Upper lobe of right lung (tissue), 1 donor: ENCODE results near the gene CES5A. TPM values are rescaled to one million over a fixed set of nuclear protein-coding genes. Genes with fewer than 3 reads are reported as not detected.
"Not testable (repeated sequence)": the region's sequence is repeated elsewhere in the genome, so short reads cannot be mapped to it uniquely, and the experiment has no call there.

Experiments
- ATAC-seq: fragments of 200-7000 bp; cut with Tn5 transposase; one replicate; pipeline ENCODE4 v1.9.1; 2020; ENCODE audit warnings: mild to moderate bottlenecking, moderate library complexity
- DNase-seq: peaks from one replicate; pipeline ENCODE4 v3.0.0-alpha.2; 2020
- H3K27ac ChIP-seq: fragments of 200-600 bp; one replicate; pipeline ENCODE4 v1.8.0; 2022
- H3K27me3 ChIP-seq: fragments of 200-600 bp; one replicate; pipeline ENCODE4 v1.8.0; 2022; ENCODE audit warnings: mild to moderate bottlenecking
- H3K36me3 ChIP-seq: fragments of 200-600 bp; one replicate; pipeline ENCODE4 v1.8.0; 2022
- H3K4me1 ChIP-seq: fragments of 200-600 bp; one replicate; pipeline ENCODE4 v1.8.0; 2022
- H3K4me3 ChIP-seq: fragments of 200-600 bp; one replicate; pipeline ENCODE4 v1.8.0; 2022; ENCODE audit warnings: mild to moderate bottlenecking
- H3K9me3 ChIP-seq: fragments of 200-600 bp; one replicate; pipeline ENCODE4 v1.8.0; 2022
- intact Hi-C: fragments of 100-400 bp; cut with DNase I; formaldehyde crosslinking; loops from one replicate; pipeline ENCODE4 v1.11.0; 2022
- total RNA-seq: library from RNA; stranded (reverse); fragmentation: NEBNext Ultra II Directional; extraction: Animal tissue kit (Norgen Biotek cat#: 25700); gene quantifications from one replicate; pipeline ENCODE4 v1.2.1, GENCODE V29; 2021
- TF ChIP-seq, protein P1 (sequence below): fragments of 200-600 bp; IDR thresholded peaks from one replicate; pipeline ENCODE4 v1.8.0; 2022; ENCODE audit warnings: antibody characterized with exemption
- donor health status: DM: no; HTN: yes; CAD: no; lungs with severe emphysema.

Gene CES5A
- total RNA-seq, 1 donor from 2014 or later = not detected

DNA sequence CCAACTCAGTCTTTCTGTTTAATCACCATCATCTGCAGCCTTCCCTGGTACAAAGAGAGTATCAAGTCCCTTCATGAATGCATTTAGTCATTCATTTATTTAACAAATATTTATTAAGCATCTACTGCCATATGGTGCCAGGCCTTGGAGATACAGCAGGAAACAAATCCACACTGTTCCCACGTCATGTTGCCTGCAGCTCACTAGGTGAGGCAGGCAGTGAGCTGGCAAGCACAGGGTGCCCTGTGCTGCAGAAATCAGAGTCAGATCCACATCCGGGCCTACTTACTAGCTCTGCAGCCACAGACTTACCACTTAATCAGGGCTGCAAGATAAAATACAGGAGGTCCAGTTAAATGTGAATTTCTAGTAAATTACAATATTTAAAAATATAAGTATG lies 38.5 kb upstream of the CES5A start:
- Histone ChIP-seq H3K36me3 (no peaks in the 10 kb centered on the region), H3K4me3 (no peak overlapping the region), H3K9me3 (no peaks in the 10 kb centered on the region), H3K27me3 (no peaks in the 10 kb centered on the region), H3K27ac (no peak overlapping the region), H3K4me1 (no peaks in the 10 kb centered on the region)
- TF ChIP-seq, protein P1, sequence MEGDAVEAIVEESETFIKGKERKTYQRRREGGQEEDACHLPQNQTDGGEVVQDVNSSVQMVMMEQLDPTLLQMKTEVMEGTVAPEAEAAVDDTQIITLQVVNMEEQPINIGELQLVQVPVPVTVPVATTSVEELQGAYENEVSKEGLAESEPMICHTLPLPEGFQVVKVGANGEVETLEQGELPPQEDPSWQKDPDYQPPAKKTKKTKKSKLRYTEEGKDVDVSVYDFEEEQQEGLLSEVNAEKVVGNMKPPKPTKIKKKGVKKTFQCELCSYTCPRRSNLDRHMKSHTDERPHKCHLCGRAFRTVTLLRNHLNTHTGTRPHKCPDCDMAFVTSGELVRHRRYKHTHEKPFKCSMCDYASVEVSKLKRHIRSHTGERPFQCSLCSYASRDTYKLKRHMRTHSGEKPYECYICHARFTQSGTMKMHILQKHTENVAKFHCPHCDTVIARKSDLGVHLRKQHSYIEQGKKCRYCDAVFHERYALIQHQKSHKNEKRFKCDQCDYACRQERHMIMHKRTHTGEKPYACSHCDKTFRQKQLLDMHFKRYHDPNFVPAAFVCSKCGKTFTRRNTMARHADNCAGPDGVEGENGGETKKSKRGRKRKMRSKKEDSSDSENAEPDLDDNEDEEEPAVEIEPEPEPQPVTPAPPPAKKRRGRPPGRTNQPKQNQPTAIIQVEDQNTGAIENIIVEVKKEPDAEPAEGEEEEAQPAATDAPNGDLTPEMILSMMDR = no peak
- no peak for ATAC-seq
- no peak for DNase-seq
- intact Hi-C loops = no loop called here

DNA sequence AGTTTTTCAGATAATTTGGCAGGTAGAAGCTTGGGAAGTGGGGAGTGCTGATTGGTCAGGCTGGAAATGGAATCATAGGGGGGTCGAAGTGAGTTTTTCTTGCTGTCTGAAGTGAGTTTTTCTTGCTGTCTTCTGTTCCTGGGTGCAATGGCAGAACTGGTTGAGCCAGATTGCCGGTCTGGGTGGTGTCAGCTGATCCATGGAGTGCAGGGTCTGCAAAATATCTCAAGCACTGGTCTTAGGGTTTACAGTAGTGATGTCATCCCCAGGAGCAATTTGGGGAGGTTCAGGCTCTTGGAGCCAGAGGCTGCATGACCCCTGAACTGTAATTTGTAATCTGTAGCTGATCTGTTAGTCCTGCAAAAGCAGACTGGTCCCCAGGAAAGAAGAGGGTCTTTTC lies 37.9 kb upstream of the CES5A start:
- DNase-seq, H3K27ac ChIP-seq, intact Hi-C loops: not testable (repeated sequence)

DNA sequence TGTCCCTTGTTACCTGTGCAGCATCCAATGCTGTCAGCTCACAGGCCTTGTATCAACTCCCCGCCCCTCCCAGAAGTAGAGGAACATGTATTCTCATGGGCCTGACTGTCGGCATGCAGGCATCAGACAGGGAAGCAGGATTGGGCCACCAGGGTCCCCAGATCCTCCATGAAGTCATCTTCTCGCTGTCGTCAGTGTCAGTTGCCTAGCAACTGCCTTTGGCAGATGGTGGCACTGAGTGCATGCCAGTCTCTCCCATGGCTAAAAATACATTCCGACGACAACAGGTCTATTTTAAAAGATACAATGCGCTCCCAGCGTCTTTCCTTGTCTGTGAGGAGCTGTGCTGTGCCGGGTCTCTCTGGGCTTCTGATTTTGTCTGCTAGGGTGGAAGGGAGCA lies 36.8 kb upstream of the CES5A start:
- H3K27ac ChIP-seq = no peak overlapping the region
- ATAC-seq (no peak), DNase-seq (no peak)
- TF ChIP-seq, protein P1 = no peak
- H3K4me1 ChIP-seq = no peaks in the 10 kb centered on the region
- intact Hi-C loops = no loop called here
- H3K9me3 ChIP-seq = no peaks in the 10 kb centered on the region
- no peaks in the 10 kb centered on the region for H3K36me3 ChIP-seq
- no peaks in the 10 kb centered on the region for H3K27me3 ChIP-seq
- no peak overlapping the region for H3K4me3 ChIP-seq

More for the DNA sequence above, 37.9 kb upstream of the CES5A start:
- H3K27me3 ChIP-seq, H3K9me3 ChIP-seq, H3K4me3 ChIP-seq, H3K4me1 ChIP-seq, ATAC-seq, H3K36me3 ChIP-seq: not testable (repeated sequence)

DNA sequence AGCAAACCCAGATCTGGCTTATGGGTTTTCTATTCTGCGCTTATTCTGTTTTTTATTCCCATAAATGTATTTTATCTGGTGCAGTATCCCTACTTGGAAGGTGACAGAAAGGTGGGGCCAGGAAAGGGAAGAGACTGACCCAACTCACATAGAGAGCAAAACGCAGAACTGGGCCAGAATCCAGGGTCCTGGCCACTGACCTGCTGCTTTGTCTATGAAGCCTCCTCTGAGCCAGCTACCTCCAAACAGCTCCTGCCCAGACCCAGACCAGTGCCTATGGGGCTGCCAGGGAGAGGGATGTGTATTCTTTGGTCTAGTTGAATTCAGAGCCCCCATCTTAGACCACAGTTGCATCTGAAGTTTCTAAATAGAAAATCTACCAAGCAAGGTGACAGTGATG lies 36.4 kb upstream of the CES5A start:
- Histone ChIP-seq H3K27ac (no peak overlapping the region), H3K4me3 (no peak overlapping the region), H3K36me3 (no peaks in the 10 kb centered on the region), H3K4me1 (no peaks in the 10 kb centered on the region), H3K9me3 (no peaks in the 10 kb centered on the region), H3K27me3 (no peaks in the 10 kb centered on the region)
- TF ChIP-seq, protein P1 = no peak
- DNase-seq (no peak), ATAC-seq (no peak)
- intact Hi-C loops = no loop called here

DNA sequence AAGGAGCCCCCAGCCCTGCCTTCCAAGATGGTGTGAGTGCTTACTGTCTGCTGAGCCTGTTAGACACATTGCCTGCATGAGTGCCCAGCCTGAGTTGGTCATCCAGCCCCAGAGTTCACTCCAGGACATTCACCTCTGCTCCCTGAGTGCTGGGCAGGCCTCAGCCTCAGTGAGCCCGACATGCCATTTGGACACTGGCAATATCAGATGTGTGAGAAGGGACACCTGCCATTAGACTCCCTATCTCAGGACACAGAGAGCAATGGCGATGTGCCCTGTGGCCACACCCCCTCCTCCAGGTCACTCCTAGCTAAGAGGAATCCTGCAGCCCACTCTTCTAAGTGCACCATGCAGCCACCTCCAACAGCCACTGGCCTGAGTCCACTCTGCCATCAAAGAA lies 34.7 kb upstream of the CES5A start:
- intact Hi-C loops = no loop called here
- no peak for DNase-seq

DNA sequence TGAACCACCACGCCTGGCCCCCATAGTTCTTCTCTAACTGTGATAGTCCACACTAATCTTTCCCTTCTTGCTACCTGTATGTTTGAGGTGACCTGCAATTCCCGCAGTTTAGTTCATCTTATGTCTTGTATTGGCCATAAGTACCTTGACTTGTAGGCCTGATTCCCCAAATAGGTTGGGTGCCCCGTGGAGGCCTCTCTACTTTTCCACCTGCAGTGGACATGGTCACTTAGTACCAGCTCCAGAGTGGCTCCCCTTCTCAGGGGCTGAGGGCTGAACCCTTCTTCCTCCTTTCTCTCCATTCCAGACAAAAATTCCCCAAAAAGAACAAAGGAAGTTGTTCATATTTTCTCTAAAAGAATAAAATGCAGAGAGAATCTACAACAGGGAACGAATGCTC lies 33.5 kb upstream of the CES5A start:
- Histone ChIP-seq H3K27me3 (no peaks in the 10 kb centered on the region), H3K4me1 (no peaks in the 10 kb centered on the region), H3K27ac (no peak overlapping the region), H3K9me3 (no peaks in the 10 kb centered on the region), H3K36me3 (no peaks in the 10 kb centered on the region), H3K4me3 (no peak overlapping the region)
- no peak for DNase-seq
- intact Hi-C loops = no loop called here
- TF ChIP-seq, protein P1 = no peak
- ATAC-seq = no peak

More for the DNA sequence above, 34.7 kb upstream of the CES5A start:
- Histone ChIP-seq H3K4me3 (no peak overlapping the region), H3K27me3 (no peaks in the 10 kb centered on the region), H3K27ac (no peak overlapping the region), H3K36me3 (no peaks in the 10 kb centered on the region), H3K9me3 (no peaks in the 10 kb centered on the region), H3K4me1 (no peaks in the 10 kb centered on the region)
- TF ChIP-seq, protein P1 = no peak
- ATAC-seq = no peak
